ENCODE measurements around the gene RMC1. TPM values are rescaled to one million over a fixed set of nuclear protein-coding genes. Genes with fewer than 3 reads are reported as not detected.

RMC1 gene
- total and polyA plus RNA-seq, 2 of the 13 experiments (the other 11 are each of a cell fraction or from before 2014, with no cell fraction given), result 9.4 to 19.5 TPM

GRCh38 chr18:23545247-23545789, 42.0 kb downstream of the RMC1 start (continued):
- TF ChIP-seq ZHX1 (CRISPR knock-in tag; IDR thresholded peaks at IDR 0.05; ENCODE audit: low read depth), result no peak
- peak; percentile 80 for TF ChIP-seq HDAC2 (CRISPR knock-in tag; IDR thresholded peaks at IDR 0.05)
- no peak for TF ChIP-seq ZSCAN9 (CRISPR knock-in tag; IDR thresholded peaks at IDR 0.05; ENCODE audit: borderline replicate concordance)
- TF ChIP-seq SP4 (CRISPR knock-in tag; IDR thresholded peaks at IDR 0.05), result no peak
- TF ChIP-seq ZNF629 (CRISPR knock-in tag; conservative IDR thresholded peaks at IDR 0.05), result peak; percentile 35; the same call in 1 of the 2 replicates
- no peak for TF ChIP-seq NKX3-1 (CRISPR knock-in tag; IDR thresholded peaks at IDR 0.05)
- TF ChIP-seq THAP11 (CRISPR knock-in tag; IDR thresholded peaks at IDR 0.05), result 0 out of 2 replicates have a peak, but pooled peaks have one; percentile 26
- peak; percentile 83 for TF ChIP-seq NR2C2 (CRISPR knock-in tag; IDR thresholded peaks at IDR 0.05; ENCODE audit: borderline replicate concordance)
- 0 out of 2 replicates have a peak, but pooled peaks have one; percentile 18 for TF ChIP-seq TFE3 (CRISPR knock-in tag; IDR thresholded peaks at IDR 0.05)
- peak; percentile 92; the same call in 1 of the 2 replicates for TF ChIP-seq THRA (CRISPR knock-in tag; IDR thresholded peaks at IDR 0.05; ENCODE audit: borderline replicate concordance)
- TF ChIP-seq SIX4 (CRISPR knock-in tag; IDR thresholded peaks at IDR 0.05), result 0 out of 2 replicates have a peak, but pooled peaks have one; percentile 25
- peak; percentile 77; the same call in 1 of the 2 replicates for TF ChIP-seq SNAPC2 (CRISPR knock-in tag; IDR thresholded peaks at IDR 0.05)
- peak; percentile 25; the same call in 1 of the 2 replicates for TF ChIP-seq PATZ1 (CRISPR knock-in tag; IDR thresholded peaks at IDR 0.05)
- peak; percentile 84 for TF ChIP-seq SALL1 (CRISPR knock-in tag; IDR thresholded peaks at IDR 0.05)
- TF ChIP-seq ZNF460 (CRISPR knock-in tag; IDR thresholded peaks at IDR 0.05; ENCODE audit: borderline replicate concordance), result peak; percentile 70; the same call in 1 of the 2 replicates
- no peak for TF ChIP-seq ZNF644 (CRISPR knock-in tag; IDR thresholded peaks at IDR 0.05; ENCODE audit: low read depth)
- TF ChIP-seq IKZF5 (CRISPR knock-in tag; IDR thresholded peaks at IDR 0.05), result peak; percentile 76; the same call in 1 of the 2 replicates
- 0 out of 2 replicates have a peak, but pooled peaks have one; percentile 16 for TF ChIP-seq KDM4B (CRISPR knock-in tag; IDR thresholded peaks at IDR 0.05)
- no peak for TF ChIP-seq POLR2A (IDR thresholded peaks at IDR 0.05; ENCODE audit: insufficient read depth in 1 of 2, low read depth in 2 of 2, low read length in 2 of 2)
- TF ChIP-seq NFKB2 (CRISPR knock-in tag; IDR thresholded peaks at IDR 0.05; ENCODE audit: borderline replicate concordance), result peak; percentile 52; the same call in 1 of the 2 replicates
- TF ChIP-seq MLX (CRISPR knock-in tag; IDR thresholded peaks at IDR 0.05), result peak; percentile 36; the same call in 1 of the 2 replicates
- TF ChIP-seq TARDBP (CRISPR knock-in tag; IDR thresholded peaks at IDR 0.05), result peak; percentile 81

All from HepG2 (cell line).